H9 (cell line): ENCODE data around the gene FTO. TPM values are rescaled to one million over a fixed set of nuclear protein-coding genes. Genes with fewer than 3 reads are reported as not detected.

Experiments used
- DNase-seq: peaks from one replicate; pipeline ENCODE4 v3.0.0-alpha.2; 2017
- H2AFZ ChIP-seq: one replicate; pipeline ENCODE4 v1.6.1; 2013; ENCODE audit warnings: mild to moderate bottlenecking, low read length, control low read depth, moderate library complexity
- H2AK5ac ChIP-seq: 2 replicates; pipeline ENCODE4 v1.6.1; 2013; ENCODE audit warnings: low read length, control low read depth, mixed read lengths; ENCODE audit not compliant: insufficient read length
- H2BK120ac ChIP-seq: one replicate; pipeline ENCODE4 v1.6.1; 2013; ENCODE audit warnings: low read depth, mild to moderate bottlenecking, low read length, control low read depth, inconsistent platforms; ENCODE audit not compliant: poor library complexity, severe bottlenecking
- H2BK12ac ChIP-seq: 2 replicates; pipeline ENCODE4 v1.6.1; 2013; ENCODE audit warnings: low read length, control low read depth, mixed read lengths, low read depth; ENCODE audit not compliant: insufficient read length
- H2BK15ac ChIP-seq: 2 replicates; pipeline ENCODE4 v1.6.1; 2013; ENCODE audit warnings: low read depth, low read length, control low read depth
- H2BK20ac ChIP-seq: one replicate; pipeline ENCODE4 v1.6.1; 2013; ENCODE audit warnings: low read depth, mild to moderate bottlenecking, low read length, control low read depth, inconsistent platforms; ENCODE audit not compliant: poor library complexity, severe bottlenecking
- H2BK5ac ChIP-seq: 2 replicates; pipeline ENCODE4 v1.6.1; 2013; ENCODE audit warnings: low read length, control low read depth, mixed read lengths; ENCODE audit not compliant: insufficient read length
- H3K14ac ChIP-seq: 2 replicates; pipeline ENCODE4 v1.6.1; 2013; ENCODE audit warnings: low read length, control low read depth; ENCODE audit not compliant: insufficient read depth
- H3K18ac ChIP-seq: 2 replicates; pipeline ENCODE4 v1.6.1; 2013; ENCODE audit warnings: low read depth, mild to moderate bottlenecking, mixed read lengths, low read length, control low read depth; ENCODE audit not compliant: insufficient read length
- H3K23ac ChIP-seq: 2 replicates; pipeline ENCODE4 v1.6.1; 2013; ENCODE audit warnings: low read length, control low read depth, mixed read lengths, low read depth; ENCODE audit not compliant: insufficient read length
- H3K23me2 ChIP-seq: 2 replicates; pipeline ENCODE4 v1.6.1; 2013; ENCODE audit warnings: low read depth, mild to moderate bottlenecking, mixed read lengths, low read length, control low read depth; ENCODE audit not compliant: insufficient read length, poor library complexity, severe bottlenecking
- H3K27ac ChIP-seq: 2 replicates; pipeline ENCODE4 v1.5.1; 2013; ENCODE audit warnings: low read length, control low read depth, mixed read lengths, low read depth; ENCODE audit not compliant: insufficient read length
- H3K27me3 ChIP-seq: 2 replicates; pipeline ENCODE4 v1.6.1; 2013; ENCODE audit warnings: low read length, control low read depth, inconsistent platforms; ENCODE audit not compliant: insufficient read depth
- H3K4ac ChIP-seq: 2 replicates; pipeline ENCODE4 v1.6.1; 2013; ENCODE audit warnings: low read depth, mild to moderate bottlenecking, control low read depth, inconsistent platforms, low read length, moderate library complexity
- H3K4me1 ChIP-seq: 2 replicates; pipeline ENCODE4 v1.6.1; 2013; ENCODE audit warnings: low read length, control low read depth, inconsistent platforms; ENCODE audit not compliant: insufficient read depth
- H3K4me2 ChIP-seq: 2 replicates; pipeline ENCODE4 v1.6.1; 2013; ENCODE audit warnings: low read length, control low read depth, mixed read lengths; ENCODE audit not compliant: insufficient read length, insufficient read depth
- H3K56ac ChIP-seq: 2 replicates; pipeline ENCODE4 v1.6.1; 2013; ENCODE audit warnings: low read depth, mild to moderate bottlenecking, mixed read lengths, low read length, control low read depth; ENCODE audit not compliant: insufficient read length
- H3K79me1 ChIP-seq: 2 replicates; pipeline ENCODE4 v1.6.1; 2013; ENCODE audit warnings: low read depth, mild to moderate bottlenecking, moderate library complexity, low read length, control low read depth, inconsistent platforms; ENCODE audit not compliant: insufficient read depth, poor library complexity, severe bottlenecking
- H3K79me2 ChIP-seq: 2 replicates; pipeline ENCODE4 v1.6.1; 2013; ENCODE audit warnings: low read length, control low read depth, inconsistent platforms; ENCODE audit not compliant: insufficient read depth
- H3K9ac ChIP-seq: 2 replicates; pipeline ENCODE4 v1.6.1; 2013; ENCODE audit warnings: low read length, control low read depth, mixed read lengths; ENCODE audit not compliant: insufficient read length; ENCODE audit errors: extremely low read depth
- H3K9me3 ChIP-seq: one replicate; pipeline ENCODE4 v1.6.1; 2013; ENCODE audit warnings: low read depth, low read length, inconsistent platforms; ENCODE audit not compliant: control insufficient read depth
- H3T11ph ChIP-seq: one replicate; pipeline ENCODE4 v1.6.1; 2013; ENCODE audit warnings: mild to moderate bottlenecking, low read length, control low read depth, inconsistent platforms
- H4K20me1 ChIP-seq: one replicate; pipeline ENCODE4 v1.6.1; 2013; ENCODE audit not compliant: control insufficient read depth, insufficient read length, insufficient read depth
- H4K5ac ChIP-seq: 2 replicates; pipeline ENCODE4 v1.6.1; 2013; ENCODE audit warnings: low read depth, mild to moderate bottlenecking, mixed read lengths, low read length, control low read depth; ENCODE audit not compliant: insufficient read length
- H4K8ac ChIP-seq: replicated peaks from 2 replicates; pipeline ENCODE4 v1.6.1; 2013; ENCODE audit warnings: low read length, control low read depth, mixed read lengths, low read depth; ENCODE audit not compliant: insufficient read length
- H4K91ac ChIP-seq: 2 replicates; pipeline ENCODE4 v1.6.1; 2013; ENCODE audit warnings: low read depth, mild to moderate bottlenecking, moderate library complexity, mixed read lengths, low read length, control low read depth; ENCODE audit not compliant: insufficient read length
- H3K27ac Mint-ChIP-seq, 3 experiments: 2 replicates in 2 of 3; 3 replicates in 1 of 3; pipeline ENCODE4 v1.8.0; 2020 to 2021; ENCODE audit warnings: mixed read lengths in 3 of 3, mild to moderate bottlenecking in 1 of 3, moderate library complexity in 1 of 3
- H3K27me3 Mint-ChIP-seq: 2 replicates; pipeline ENCODE4 v1.8.0; 2021; ENCODE audit warnings: low read depth, mild to moderate bottlenecking, moderate library complexity, mixed read lengths
- H3K36me3 Mint-ChIP-seq, 3 experiments: 2 replicates in 2 of 3; 3 replicates in 1 of 3; pipeline ENCODE4 v1.8.0; 2020 to 2021; ENCODE audit warnings: low read depth in 3 of 3, mixed read lengths in 3 of 3; ENCODE audit not compliant: insufficient read depth in 1 of 3
- H3K4me1 Mint-ChIP-seq, 2 experiments: 2 replicates each; pipeline ENCODE4 v1.8.0; 2020; ENCODE audit warnings: mixed read lengths in 2 of 2
- H3K4me3 Mint-ChIP-seq, 2 experiments: 2 replicates in 1 of 2; 3 replicates in 1 of 2; pipeline ENCODE4 v1.8.0; 2020 to 2021; ENCODE audit warnings: mild to moderate bottlenecking in 2 of 2, mixed read lengths in 2 of 2, moderate library complexity in 1 of 2
- H3K9me3 Mint-ChIP-seq, 2 experiments: 2 replicates in 1 of 2; 3 replicates in 1 of 2; pipeline ENCODE4 v1.8.0; 2020; ENCODE audit warnings: mild to moderate bottlenecking in 2 of 2, mixed read lengths in 2 of 2, moderate library complexity in 1 of 2
- WGBS: extraction: QIAGEN DNeasy Blood & Tissue Kit; methylation state at CpG from one replicate; pipeline ENCODE4 v1.1.7; 2013; ENCODE audit warnings: missing lambda C conversion rate, low lambda C conversion rate, mixed read lengths; ENCODE audit not compliant: insufficient read length; ENCODE audit errors: extremely low coverage; 5-methylcytosine and 5-hydroxymethylcytosine counted together
- total RNA-seq: library from RNA; stranded (reverse); gene quantifications from 2 replicates; pipeline ENCODE4 v1.2.1, GENCODE V29; 2021
- TF ChIP-seq, protein P1 (sequence below): fragments of 200-600 bp; sonication (generic); conservative IDR thresholded peaks from 3 replicates; pipeline ENCODE4 v1.8.0; 2021; ENCODE audit warnings: antibody characterized with exemption, mild to moderate bottlenecking

The FTO gene
- total RNA-seq, 1 experiment from 2014 or later: 67.9 TPM

DNA sequence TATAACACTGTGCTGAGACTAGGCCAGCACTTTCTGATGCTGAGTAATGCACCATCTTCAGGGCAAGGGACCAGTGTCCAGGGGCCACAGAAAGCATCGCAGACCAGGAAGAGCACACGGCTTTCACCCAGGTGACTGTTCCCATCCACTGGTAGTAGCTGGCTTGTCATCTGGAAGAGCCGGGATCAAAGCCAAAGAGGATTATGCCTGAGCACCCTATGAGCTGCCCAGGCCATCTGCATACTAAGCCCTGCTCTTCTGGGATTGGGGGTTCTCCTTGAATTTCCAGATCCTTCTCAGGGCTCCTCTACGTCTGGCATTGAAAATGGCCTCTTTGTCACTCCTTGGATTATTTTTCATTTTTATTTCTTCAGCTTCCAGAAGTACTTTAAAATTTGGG lies 441.9 kb downstream of the FTO start:
- no peaks in the 10 kb centered on the region for H3K36me3 Mint-ChIP-seq
- H3K23me2 ChIP-seq: no peaks in the 10 kb centered on the region

More for the DNA sequence above, 441.9 kb downstream of the FTO start:
- Histone ChIP-seq H2AK5ac (no peak overlapping the region), H3K79me1 (no peaks in the 10 kb centered on the region), H3K27ac (no peak overlapping the region), H4K8ac (no peak overlapping the region), H4K5ac (no peak overlapping the region), H2BK15ac (no peak overlapping the region), H3K23ac (no peak overlapping the region), H4K20me1 (no peaks in the 10 kb centered on the region), H3K4me1 (no peaks in the 10 kb centered on the region), H3K27me3 (no peaks in the 10 kb centered on the region), H3K14ac (no peak overlapping the region), H3T11ph (no peak overlapping the region), H3K4ac (no peak overlapping the region), H3K18ac (no peak overlapping the region), H3K56ac (no peak overlapping the region), H2AFZ (no peak overlapping the region), H2BK20ac (no peak overlapping the region), H3K79me2 (no peaks in the 10 kb centered on the region), H3K9ac (no peak overlapping the region), H3K4me2 (no peak overlapping the region), H3K9me3 (no peaks in the 10 kb centered on the region), H2BK120ac (no peak overlapping the region), H4K91ac (no peak overlapping the region), H2BK12ac (no peak overlapping the region), H2BK5ac (no peak overlapping the region)
- H3K27ac Mint-ChIP-seq: no peak overlapping the region
- peaks cover 2% of the 10 kb centered on the region for H3K27me3 Mint-ChIP-seq
- peaks cover 2% of the 10 kb centered on the region in 2 experiments; a peak in 2 of 4 replicates for H3K4me1 Mint-ChIP-seq
- H3K9me3 Mint-ChIP-seq: peaks cover 3 to 4% of the 10 kb centered on the region in 2 experiments; a peak in 3 of 5 replicates
- no CpG with 5 or more reads among the region's 4 CpGs for WGBS
- TF ChIP-seq, protein P1, sequence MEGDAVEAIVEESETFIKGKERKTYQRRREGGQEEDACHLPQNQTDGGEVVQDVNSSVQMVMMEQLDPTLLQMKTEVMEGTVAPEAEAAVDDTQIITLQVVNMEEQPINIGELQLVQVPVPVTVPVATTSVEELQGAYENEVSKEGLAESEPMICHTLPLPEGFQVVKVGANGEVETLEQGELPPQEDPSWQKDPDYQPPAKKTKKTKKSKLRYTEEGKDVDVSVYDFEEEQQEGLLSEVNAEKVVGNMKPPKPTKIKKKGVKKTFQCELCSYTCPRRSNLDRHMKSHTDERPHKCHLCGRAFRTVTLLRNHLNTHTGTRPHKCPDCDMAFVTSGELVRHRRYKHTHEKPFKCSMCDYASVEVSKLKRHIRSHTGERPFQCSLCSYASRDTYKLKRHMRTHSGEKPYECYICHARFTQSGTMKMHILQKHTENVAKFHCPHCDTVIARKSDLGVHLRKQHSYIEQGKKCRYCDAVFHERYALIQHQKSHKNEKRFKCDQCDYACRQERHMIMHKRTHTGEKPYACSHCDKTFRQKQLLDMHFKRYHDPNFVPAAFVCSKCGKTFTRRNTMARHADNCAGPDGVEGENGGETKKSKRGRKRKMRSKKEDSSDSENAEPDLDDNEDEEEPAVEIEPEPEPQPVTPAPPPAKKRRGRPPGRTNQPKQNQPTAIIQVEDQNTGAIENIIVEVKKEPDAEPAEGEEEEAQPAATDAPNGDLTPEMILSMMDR: no peak
- DNase-seq: no peak
- no peak overlapping the region for H3K4me3 Mint-ChIP-seq
